AG04449 (cell line): ENCODE measurements around the gene TRMT44.
A peak's percentile ranks its signal among the peaks of the same experiment; 100 is the strongest.

ENCODE experiments used
- CTCF ChIA-PET: fragments of 350-600 bp; formaldehyde crosslinking; extraction: SDS; loops from one replicate; lab custom pipeline; 2021; ENCODE audit warnings: antibody characterized with exemption; lab: Yijun Ruan, JAX
- POLR2A ChIA-PET: fragments of 400-600, 350-600 bp; formaldehyde crosslinking; extraction: SDS; loops from one replicate; lab custom pipeline; 2020; ENCODE audit warnings: antibody characterized with exemption, inconsistent platforms; lab: Yijun Ruan, JAX
- DNase-seq: peaks from one replicate; pipeline ENCODE4 v3.0.0-alpha.2; 2010; ENCODE audit warnings: low read depth, low spot score
- H3K4me3 ChIP-seq: 2 replicates; pipeline ENCODE4 v1.5.1; 2011; ENCODE audit warnings: low read depth, mild to moderate bottlenecking, control low read depth, low read length
- CTCF ChIP-seq: IDR thresholded peaks from one replicate; pipeline ENCODE4 v1.5.1; 2011; ENCODE audit warnings: mild to moderate bottlenecking, moderate library complexity, low read length, control low read depth, inconsistent platforms; ENCODE audit not compliant: insufficient read depth; ENCODE audit errors: missing control alignments

The TRMT44 gene

GRCh38 chr4:8522160-8523120 lies 81.9 kb downstream of the TRMT44 start:
- no peak for TF ChIP-seq CTCF
- H3K4me3 ChIP-seq, result no peak overlapping the region
- no peak for DNase-seq
- ChIA-PET POLR2A (no interaction called here), CTCF (interaction anchor here (1.1 kb wide), 1 partner anchor 14 kb away, joined by 3 read pairs; no protein-coding TSS in a partner anchor)

- TF ChIP-seq CTCF, result no peak
- ChIA-PET POLR2A (no interaction called here), CTCF (interaction anchor here (1.1 kb wide), 1 partner anchor 14 kb away, joined by 3 read pairs; no protein-coding TSS in a partner anchor)
- no peak overlapping the region for H3K4me3 ChIP-seq
- DNase-seq, result no peak
Observed at GRCh38 chr4:8523175-8523574, 82.6 kb downstream of the TRMT44 start.

- POLR2A ChIA-PET, result interaction anchor here (1.1 kb wide), 1 partner anchor 35 kb away, joined by 3 read pairs; no protein-coding TSS in a partner anchor
Observed at GRCh38 chr4:8523766-8524165, 83.2 kb downstream of the TRMT44 start.

GRCh38 chr4:8524595-8525382 lies 84.2 kb downstream of the TRMT44 start:
- TF ChIP-seq CTCF, result no peak
- POLR2A ChIA-PET, result interaction anchor here (1.1 kb wide), 1 partner anchor 34 kb away, joined by 3 read pairs; no protein-coding TSS in a partner anchor
- CTCF ChIA-PET, result interaction anchor here (1.0 to 1.8 kb wide), 4 partner anchors 12 to 82 kb away, joined by 3 to 6 read pairs (median 4); no protein-coding TSS in a partner anchor
- DNase-seq, result no peak
- H3K4me3 ChIP-seq, result no peak overlapping the region

More at GRCh38 chr4:8523766-8524165, 83.2 kb downstream of the TRMT44 start:
- TF ChIP-seq CTCF, result no peak
- no peak for DNase-seq
- CTCF ChIA-PET, result no interaction called here
- no peak overlapping the region for H3K4me3 ChIP-seq

GRCh38 chr4:8525383-8526120 lies 85.0 kb downstream of the TRMT44 start:
- ChIA-PET POLR2A (no interaction called here), CTCF (interaction anchor here (1.0 to 1.8 kb wide), 4 partner anchors 12 to 81 kb away, joined by 3 to 6 read pairs (median 4); no protein-coding TSS in a partner anchor)
- TF ChIP-seq CTCF, result peak; percentile 26
- DNase-seq, result no peak
- H3K4me3 ChIP-seq, result peak overlapping the region; percentile 18
